Right lobe of liver (tissue), 6 donors: ENCODE data around the gene DEPDC5. TPM values are rescaled to one million over a fixed set of nuclear protein-coding genes. Genes with fewer than 3 reads are reported as not detected.

Experiments
- ATAC-seq, 4 donors: fragments of 200-7000 bp; cut with Tn5 transposase; one replicate each; pipeline ENCODE4 v1.9.1; 2020; ENCODE audit warnings: mild to moderate bottlenecking in 4 of 4, moderate library complexity in 4 of 4
- DNase-seq, 3 donors: peaks; one replicate each; pipeline ENCODE4 v3.0.0-alpha.2; 2020
- H3K27ac ChIP-seq, 3 donors: fragments of 200-600 bp; one replicate each; pipeline ENCODE4 v1.8.0; 2022
- H3K27me3 ChIP-seq, 2 donors: fragments of 200-600 bp; one replicate each; pipeline ENCODE4 v1.8.0; 2022
- H3K36me3 ChIP-seq, 4 donors: fragments of 200-600 bp; sonication (generic) in 1 of 4; one replicate each; pipeline versions ENCODE4 v1.5.1 to v1.8.0; 2017 to 2022; ENCODE audit warnings: control low read depth in 1 of 4
- H3K4me1 ChIP-seq, 4 donors: fragments of 200-600 bp; sonication (generic) in 1 of 4; one replicate each; pipeline versions ENCODE4 v1.5.1 to v1.8.0; 2017 to 2022; ENCODE audit warnings: control low read depth in 1 of 4
- H3K4me3 ChIP-seq, 3 donors: fragments of 200-600 bp; one replicate each; pipeline ENCODE4 v1.8.0; 2022
- H3K9me3 ChIP-seq, 4 donors: fragments of 200-600 bp; sonication (generic) in 1 of 4; one replicate each; pipeline versions ENCODE4 v1.5.1 to v1.8.0; 2017 to 2022; ENCODE audit warnings: control low read depth in 1 of 4
- POLR2A ChIP-seq: fragments of 450-650 bp; IDR thresholded peaks from one replicate; pipeline ENCODE4 v1.6.1; 2017; ENCODE audit warnings: antibody characterized with exemption, mild to moderate bottlenecking
- WGBS: methylation state at CpG from one replicate; pipeline ENCODE4 v1.1.6; 2018; ENCODE audit warnings: low coverage, low lambda C conversion rate; ENCODE audit not compliant: insufficient coverage; ENCODE audit errors: missing lambda C conversion rate; 5-methylcytosine and 5-hydroxymethylcytosine counted together
- intact Hi-C, 2 donors: fragments of 100-400 bp; cut with DNase I; formaldehyde crosslinking; loops; one replicate each; pipeline versions ENCODE4 v1.11.2 to v1.14.1; 2022
- total RNA-seq, 6 experiments: library from RNA; depleted of rRNA in 2 of 6; stranded (reverse); fragments of >200 nt in 2 of 6; fragmentation: NEBNext Ultra II Directional in 3 of 6; extraction: Animal tissue kit (Norgen Biotek cat#: 25700) in 3 of 6; gene quantifications; one replicate each; pipeline versions ENCODE4 v1.1.0 to v1.2.4, GENCODE V29; 2016 to 2023
- TF ChIP-seq, protein P1 (sequence below), 4 donors: fragments of 200-600 bp in 3 of 4; fragments of 450-650 bp in 1 of 4; IDR thresholded peaks; one replicate each; pipeline versions ENCODE4 v1.5.1 to v1.8.0; 2016 to 2022; ENCODE audit warnings: antibody characterized with exemption in 4 of 4, mild to moderate bottlenecking in 2 of 4
- donor health status: DM: no; HTN: yes; CAD: no.
- donor health status: DM: no; HTN: no; CAD: no.
- donor health status: DM: no; HTN: no; CAD: no.
- donor health status: DM: no; HTN: yes; CAD: no.
- donor health status: DM: no; HTN: yes; CAD: no.

Gene DEPDC5
- total RNA-seq, 6 experiments from 2014 or later: 9.1 to 22.9 (median 14.6) TPM

DNA sequence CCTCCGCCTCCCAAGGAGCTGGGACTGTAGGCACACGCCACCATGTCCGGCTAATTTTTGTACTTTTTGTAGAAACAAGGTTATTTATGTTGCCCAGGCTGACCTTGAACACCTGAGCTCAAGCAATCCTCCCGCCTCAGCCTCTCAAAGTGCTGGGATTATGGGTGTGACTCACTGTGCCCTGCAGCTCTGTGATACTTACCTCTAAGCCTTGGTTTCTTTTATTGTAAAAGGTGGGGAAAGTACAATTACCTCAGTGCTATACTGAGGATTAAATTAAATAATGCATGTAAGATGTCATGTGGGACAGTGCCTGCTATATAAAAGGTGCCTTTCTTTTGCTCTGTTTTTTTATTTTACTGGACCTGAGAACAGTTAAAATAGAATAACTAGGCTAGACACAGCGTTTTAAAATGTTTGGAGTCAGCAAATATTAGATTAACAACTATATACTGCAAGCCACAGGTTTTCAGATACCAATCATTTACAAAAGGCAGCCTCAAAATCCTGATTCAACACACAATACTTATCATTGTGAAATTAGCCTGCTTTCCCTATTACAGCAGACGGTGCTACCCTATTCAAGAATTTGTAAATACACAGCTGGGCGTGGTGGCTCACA is 33.9 kb upstream of the DEPDC5 start:
- no peak overlapping the region for H3K4me3 ChIP-seq
- no peak overlapping the region for H3K27ac ChIP-seq
- peaks cover 6 to 55% (median 18%) of the 10 kb centered on the region in 4 donors for H3K36me3 ChIP-seq
- no peak for DNase-seq
- intact Hi-C loops: no loop called here
- no peak for TF ChIP-seq POLR2A
- TF ChIP-seq, protein P1, sequence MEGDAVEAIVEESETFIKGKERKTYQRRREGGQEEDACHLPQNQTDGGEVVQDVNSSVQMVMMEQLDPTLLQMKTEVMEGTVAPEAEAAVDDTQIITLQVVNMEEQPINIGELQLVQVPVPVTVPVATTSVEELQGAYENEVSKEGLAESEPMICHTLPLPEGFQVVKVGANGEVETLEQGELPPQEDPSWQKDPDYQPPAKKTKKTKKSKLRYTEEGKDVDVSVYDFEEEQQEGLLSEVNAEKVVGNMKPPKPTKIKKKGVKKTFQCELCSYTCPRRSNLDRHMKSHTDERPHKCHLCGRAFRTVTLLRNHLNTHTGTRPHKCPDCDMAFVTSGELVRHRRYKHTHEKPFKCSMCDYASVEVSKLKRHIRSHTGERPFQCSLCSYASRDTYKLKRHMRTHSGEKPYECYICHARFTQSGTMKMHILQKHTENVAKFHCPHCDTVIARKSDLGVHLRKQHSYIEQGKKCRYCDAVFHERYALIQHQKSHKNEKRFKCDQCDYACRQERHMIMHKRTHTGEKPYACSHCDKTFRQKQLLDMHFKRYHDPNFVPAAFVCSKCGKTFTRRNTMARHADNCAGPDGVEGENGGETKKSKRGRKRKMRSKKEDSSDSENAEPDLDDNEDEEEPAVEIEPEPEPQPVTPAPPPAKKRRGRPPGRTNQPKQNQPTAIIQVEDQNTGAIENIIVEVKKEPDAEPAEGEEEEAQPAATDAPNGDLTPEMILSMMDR (IDR thresholded peaks at IDR 0.05): no peak
- no peak for ATAC-seq
- H3K4me1 ChIP-seq: no peaks in the 10 kb centered on the region
- no peaks in the 10 kb centered on the region for H3K27me3 ChIP-seq
- H3K9me3 ChIP-seq: no peaks in the 10 kb centered on the region
- WGBS: 96% methylated on average over 5 of the region's 7 CpGs

- intact Hi-C loops: no loop called here
- Histone ChIP-seq H3K4me1 (peaks cover 0 to 2% (median 0%) of the 10 kb centered on the region in 4 donors), H3K27ac (no peak overlapping the region), H3K36me3 (peaks cover 0 to 40% (median 7%) of the 10 kb centered on the region in 4 donors), H3K27me3 (no peaks in the 10 kb centered on the region), H3K9me3 (no peaks in the 10 kb centered on the region), H3K4me3 (no peak overlapping the region)
- WGBS: 100% methylated on average over 1 of the region's 5 CpGs
- ATAC-seq: no peak
- no peak for DNase-seq
- no peak for TF ChIP-seq POLR2A
These were observed 30.1 kb upstream of the DEPDC5 start for GRCh38 chr22:31723723-31724122.

- TF ChIP-seq, protein P1 (IDR thresholded peaks at IDR 0.05): no peak
- TF ChIP-seq POLR2A: no peak
- Histone ChIP-seq H3K27ac (no peak overlapping the region), H3K4me3 (no peak overlapping the region), H3K9me3 (no peaks in the 10 kb centered on the region), H3K36me3 (peaks cover 0 to 21% (median 6%) of the 10 kb centered on the region in 4 donors), H3K4me1 (peaks cover 0 to 22% (median 5%) of the 10 kb centered on the region in 4 donors), H3K27me3 (no peaks in the 10 kb centered on the region)
- ATAC-seq (no peak), DNase-seq (no peak)
- intact Hi-C loops: no loop called here
- no CpG with 5 or more reads among the region's 3 CpGs for WGBS
These were observed 27.1 kb upstream of the DEPDC5 start for GRCh38 chr22:31726692-31727091.

- 63% methylated on average over 3 of the region's 4 CpGs for WGBS
- no peaks in the 10 kb centered on the region for H3K27me3 ChIP-seq
- peak; percentile 38 to 81 (median 53) for ATAC-seq
These were observed 25.0 kb upstream of the DEPDC5 start for GRCh38 chr22:31728857-31729256.

GRCh38 chr22:31730344-31730711 is 23.5 kb upstream of the DEPDC5 start:
- Histone ChIP-seq H3K27ac (no peak overlapping the region), H3K36me3 (peaks cover 0 to 11% (median 2%) of the 10 kb centered on the region in 4 donors), H3K4me1 (peaks cover 0 to 36% (median 5%) of the 10 kb centered on the region in 4 donors), H3K4me3 (no peak overlapping the region), H3K27me3 (no peaks in the 10 kb centered on the region), H3K9me3 (no peaks in the 10 kb centered on the region)
- TF ChIP-seq, protein P1 (IDR thresholded peaks at IDR 0.05): peak in 2 of 4 donors; percentile 20 to 23
- no peak for TF ChIP-seq POLR2A
- 61% methylated on average over 8 of the region's 8 CpGs for WGBS
- no peak for DNase-seq
- intact Hi-C loops: no loop called here
- ATAC-seq: peak; percentile 14 to 40 (median 29)

More at GRCh38 chr22:31728857-31729256, 25.0 kb upstream of the DEPDC5 start:
- Histone ChIP-seq H3K36me3 (peaks cover 0 to 14% (median 3%) of the 10 kb centered on the region in 4 donors), H3K27ac (no peak overlapping the region), H3K4me1 (peaks cover 0 to 36% (median 5%) of the 10 kb centered on the region in 4 donors), H3K4me3 (no peak overlapping the region), H3K9me3 (no peaks in the 10 kb centered on the region)
- TF ChIP-seq POLR2A: no peak
- TF ChIP-seq, protein P1 (IDR thresholded peaks at IDR 0.05): no peak
- DNase-seq: no peak
- intact Hi-C loops: no loop called here
